A549 (cell line): ENCODE data around the gene SLC1A2. TPM values are rescaled to one million over a fixed set of nuclear protein-coding genes. Genes with fewer than 3 reads are reported as not detected.

ENCODE experiments used
- ATAC-seq, 2 experiments: fragments of 200-7000 bp in 1 of 2; fragments of >200 bp in 1 of 2; cut with Nextera tagmentation in 1 of 2; cut with Tn5 transposase in 1 of 2; 3 replicates each; pipeline versions ENCODE4 v1.8.0 to v1.9.1; 2018 to 2020; ENCODE audit warnings: mild to moderate bottlenecking in 1 of 2, moderate library complexity in 1 of 2
- CTCF ChIA-PET: fragments of 300-600 bp; sonication (Branson Sonifier 250); formaldehyde crosslinking; extraction: SDS; loops from one replicate; lab custom pipeline; 2021; ENCODE audit warnings: antibody characterized with exemption, inconsistent platforms; lab: Yijun Ruan, JAX
- POLR2A ChIA-PET: fragments of 350-600 bp; formaldehyde crosslinking; extraction: SDS; loops from one replicate; lab custom pipeline; 2021; ENCODE audit warnings: antibody characterized with exemption, inconsistent platforms; lab: Yijun Ruan, JAX
- DNase-seq, 2 experiments: peaks; one replicate each; pipeline versions ENCODE4 v3.0.0 to v3.0.0-alpha.2; 2011 to 2016; ENCODE audit warnings: low read depth in 1 of 2, low spot score in 1 of 2
- FAIRE-seq: peaks from 2 replicates; lab custom pipeline; 2011; peaks lifted over from hg19 to GRCh38; lab: Jason Lieb, UNC
- H3K27ac ChIP-seq, 2 experiments: fragments of >200 bp; sonication (Bioruptor Twin); formaldehyde crosslinking; 3 replicates each; pipeline ENCODE4 v1.5.1; 2016 to 2017
- H3K4me1 ChIP-seq: fragments of >200 bp; sonication (Bioruptor Twin); formaldehyde crosslinking; 3 replicates; pipeline ENCODE4 v1.6.1; 2016
- H3K4me2 ChIP-seq: fragments of >200 bp; sonication (Bioruptor Twin); formaldehyde crosslinking; 3 replicates; pipeline ENCODE4 v1.6.1; 2016
- H3K4me3 ChIP-seq: fragments of >200 bp; sonication (Bioruptor Twin); formaldehyde crosslinking; 3 replicates; pipeline ENCODE4 v1.5.1; 2016
- H3K9me3 ChIP-seq: fragments of >200 bp; sonication (Bioruptor Twin); formaldehyde crosslinking; 3 replicates; pipeline ENCODE4 v1.6.1; 2016
- BHLHE40 ChIP-seq: IDR thresholded peaks from 2 replicates; pipeline ENCODE4 v1.6.1; 2012; ENCODE audit warnings: low read depth, low read length, inconsistent platforms
- CBX2 ChIP-seq: fragments of 200-600 bp; sonication (generic); IDR thresholded peaks from 2 replicates; pipeline ENCODE4 v1.6.1; 2016; ENCODE audit warnings: low read depth, mild to moderate bottlenecking, borderline replicate concordance
- CEBPB ChIP-seq, 2 experiments: fragments of >200 bp in 1 of 2; sonication (Bioruptor Twin) in 1 of 2; formaldehyde crosslinking in 1 of 2; IDR thresholded peaks; 2 replicates each; pipeline ENCODE4 v1.6.1; 2012 to 2016
- CTCF ChIP-seq: fragments of >200 bp; sonication (Bioruptor Twin); formaldehyde crosslinking; IDR thresholded peaks from 3 replicates; pipeline ENCODE4 v1.5.1; 2016
- ELK1 ChIP-seq: fragments of 150-350 bp; IDR thresholded peaks from 2 replicates; pipeline ENCODE4 v1.6.1; 2014; ENCODE audit warnings: low read depth, mild to moderate bottlenecking, low read length
- FOSB ChIP-seq: fragments of 250-450 bp; sonication (Bioruptor Pico); IDR thresholded peaks from 2 replicates; pipeline ENCODE4 v1.5.0; 2020; ENCODE audit warnings: mild to moderate bottlenecking, moderate library complexity
- HDAC2 ChIP-seq: fragments of 200-600 bp; sonication (generic); IDR thresholded peaks from 2 replicates; pipeline ENCODE4 v1.6.1; 2016
- HOXA7 ChIP-seq: fragments of 250-450 bp; sonication (Bioruptor Pico); IDR thresholded peaks from 2 replicates; pipeline ENCODE4 v1.5.0; 2020; ENCODE audit warnings: mild to moderate bottlenecking, moderate library complexity
- HOXB13 ChIP-seq: fragments of 250-450 bp; sonication (Bioruptor Pico); IDR thresholded peaks from 2 replicates; pipeline ENCODE4 v1.5.0; 2020; ENCODE audit warnings: low read depth, mild to moderate bottlenecking, moderate library complexity
- KDM1A ChIP-seq: fragments of 200-600 bp; sonication (generic); IDR thresholded peaks from 2 replicates; pipeline ENCODE4 v1.6.1; 2016; ENCODE audit warnings: low read depth, mild to moderate bottlenecking
- MAX ChIP-seq: IDR thresholded peaks from 2 replicates; pipeline ENCODE4 v1.6.1; 2012
- MYC ChIP-seq: IDR thresholded peaks from 2 replicates; pipeline ENCODE4 v1.6.1; 2012; ENCODE audit warnings: mild to moderate bottlenecking, inconsistent platforms, low read length, improper control_type of control experiment, borderline replicate concordance
- NFE2L2 ChIP-seq: fragments of 150-350 bp; conservative IDR thresholded peaks from 2 replicates; pipeline ENCODE4 v1.6.1; 2014; ENCODE audit warnings: low read length
- PBX3 ChIP-seq: IDR thresholded peaks from 2 replicates; pipeline ENCODE4 v1.6.1; 2012
- RAD21 ChIP-seq, 2 experiments: fragments of >200 bp in 1 of 2; sonication (Bioruptor Twin) in 1 of 2; formaldehyde crosslinking in 1 of 2; IDR thresholded peaks in 1 of 2; conservative IDR thresholded peaks in 1 of 2; 2 replicates in 1 of 2; 3 replicates in 1 of 2; pipeline ENCODE4 v1.6.1; 2012 to 2018; ENCODE audit warnings: inconsistent platforms in 1 of 2
- RCOR1 ChIP-seq: fragments of 150-350 bp; IDR thresholded peaks from 2 replicates; pipeline ENCODE4 v1.6.1; 2014; ENCODE audit warnings: antibody characterized with exemption, low read length, low read depth
- TFCP2L1 ChIP-seq: fragments of 250-450 bp; sonication (Bioruptor Pico); IDR thresholded peaks from 2 replicates; pipeline ENCODE4 v1.5.0; 2021; ENCODE audit warnings: mild to moderate bottlenecking
- TP53 ChIP-seq: fragments of 250-450 bp; sonication (Bioruptor Pico); IDR thresholded peaks from 2 replicates; pipeline ENCODE4 v1.5.0; 2021; ENCODE audit warnings: mild to moderate bottlenecking, moderate library complexity
- ZNF302 ChIP-seq: fragments of 250-450 bp; sonication (Bioruptor Pico); IDR thresholded peaks from 2 replicates; pipeline ENCODE4 v1.9.0; 2021; ENCODE audit warnings: inconsistent platforms, mild to moderate bottlenecking, moderate library complexity
- ZSCAN20 ChIP-seq: fragments of 250-450 bp; sonication (Bioruptor Pico); IDR thresholded peaks from 2 replicates; pipeline ENCODE4 v1.8.0; 2022; ENCODE audit warnings: mild to moderate bottlenecking, moderate library complexity
- WGBS: methylation state at CpG from one replicate; pipeline ENCODE4 v1.1.6; 2017; ENCODE audit errors: missing lambda C conversion rate; 5-methylcytosine and 5-hydroxymethylcytosine counted together
- polyA plus RNA-seq, 4 experiments: library from polyadenylated mRNA; depleted of rRNA in 3 of 4; stranded (reverse); fragments of >200 nt; fragmentation: RNase III in 1 of 4; extraction: RNeasy Plus Mini Kit Qiagen cat#74134 plus additional on column Dnase treatment in 1 of 4; gene quantifications; 2 replicates in 3 of 4; 3 replicates in 1 of 4; pipeline ENCODE4 v1.2.3, GENCODE V29; 2011 to 2017
- TF ChIP-seq, protein P1 (sequence below): fragments of >200 bp; sonication (Bioruptor Twin); formaldehyde crosslinking; IDR thresholded peaks from 2 replicates; pipeline ENCODE4 v1.6.1; 2016

SLC1A2 gene
- polyA plus RNA-seq, 2 of the 4 experiments (the other 2 are of a cell fraction) = 0.01 to 0.14 TPM

- ChIA-PET CTCF (interaction anchor here (0.9 kb wide), 2 partner anchors 148 to 317 kb away, joined by 3 read pairs; no protein-coding TSS in a partner anchor), POLR2A (no interaction called here)
- Histone ChIP-seq H3K4me1 (no peaks in the 10 kb centered on the region), H3K4me3 (no peak overlapping the region), H3K4me2 (no peak overlapping the region), H3K9me3 (no peaks in the 10 kb centered on the region), H3K27ac (no peak overlapping the region)
- FAIRE-seq (no peak), ATAC-seq (no peak), DNase-seq (no peak)
- 73% methylated on average over 2 of the region's 2 CpGs for WGBS
- TF ChIP-seq HOXA7 (CRISPR knock-in tag) (no peak), RAD21 (conservative IDR thresholded peaks at IDR 0.05 in 1 of 2, IDR thresholded peaks at IDR 0.05 in 1 of 2) (no peak), ELK1 (no peak), ZSCAN20 (CRISPR knock-in tag) (no peak), FOSB (no peak)
Measured at GRCh38 chr11:35243774-35244173, 175.6 kb downstream of the SLC1A2 start.

DNA sequence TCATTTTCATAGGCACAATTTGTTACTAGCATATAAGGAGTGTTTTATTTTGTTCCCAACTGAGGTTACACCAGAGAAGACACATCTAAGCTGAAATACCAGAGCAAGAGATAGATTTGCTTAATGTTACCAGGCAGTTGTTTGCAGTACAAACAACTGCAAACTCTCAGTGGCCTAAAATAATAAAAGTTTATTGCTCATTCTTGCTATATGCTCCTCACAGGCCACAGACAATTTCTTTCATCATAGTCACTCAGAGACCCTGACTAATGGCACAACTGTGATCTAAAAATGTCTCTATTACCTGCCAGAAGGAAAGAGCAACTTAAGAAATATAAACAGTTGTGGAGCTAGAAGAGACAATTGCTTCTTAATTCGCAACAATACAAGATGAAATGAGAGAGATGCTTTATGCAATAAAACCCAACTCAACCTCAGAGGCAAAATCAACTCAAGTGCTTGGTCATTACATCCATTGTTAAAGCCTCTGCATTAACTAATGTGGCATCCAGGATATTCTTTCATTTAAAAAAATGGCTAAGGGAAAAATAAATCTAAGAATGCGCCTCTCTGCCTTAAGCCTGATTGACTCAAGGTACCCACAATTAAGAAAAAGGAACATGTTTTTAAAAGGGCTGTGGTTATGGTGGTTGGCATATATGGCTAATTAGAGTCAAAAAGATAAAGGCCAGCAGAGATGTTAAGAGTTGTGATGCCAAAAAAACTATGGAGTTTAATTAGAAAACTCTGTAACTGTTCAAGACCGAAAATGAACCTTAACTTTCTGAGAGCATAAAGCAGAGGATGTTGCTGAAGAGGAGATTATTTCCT is 176.7 kb downstream of the SLC1A2 start:
- TF ChIP-seq HDAC2 = no peak
- no peak for TF ChIP-seq KDM1A
- no peak for TF ChIP-seq PBX3
- TF ChIP-seq TFCP2L1 (CRISPR knock-in tag) = no peak
- TF ChIP-seq NFE2L2 = no peak
- TF ChIP-seq RAD21 (conservative IDR thresholded peaks at IDR 0.05 in 1 of 2, IDR thresholded peaks at IDR 0.05 in 1 of 2) = no peak
- TF ChIP-seq HOXB13 = no peak
- TF ChIP-seq CBX2 = no peak
- TF ChIP-seq MYC = no peak
- no peak for TF ChIP-seq ZNF302 (CRISPR knock-in tag)
- TF ChIP-seq CEBPB (IDR thresholded peaks at IDR 0.05) = no peak
- TF ChIP-seq BHLHE40 = no peak
- no peak for TF ChIP-seq RCOR1
- TF ChIP-seq CTCF = no peak
- no peak for TF ChIP-seq MAX
- TF ChIP-seq TP53 = no peak
- TF ChIP-seq, protein P1, sequence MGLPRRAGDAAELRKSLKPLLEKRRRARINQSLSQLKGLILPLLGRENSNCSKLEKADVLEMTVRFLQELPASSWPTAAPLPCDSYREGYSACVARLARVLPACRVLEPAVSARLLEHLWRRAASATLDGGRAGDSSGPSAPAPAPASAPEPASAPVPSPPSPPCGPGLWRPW = no peak
- TF ChIP-seq, all 56 proteins: peak for 0
- no peak for ATAC-seq
- FAIRE-seq = no peak
- ChIA-PET POLR2A (no interaction called here), CTCF (interaction anchor here (0.7 kb wide), 1 partner anchor 62 kb away, joined by 3 read pairs; no protein-coding TSS in a partner anchor)
- H3K4me2 ChIP-seq = no peak overlapping the region
- H3K9me3 ChIP-seq = no peaks in the 10 kb centered on the region
- H3K4me3 ChIP-seq = no peak overlapping the region
- H3K27ac ChIP-seq = no peak overlapping the region
- WGBS = 85% methylated on average over 3 of the region's 3 CpGs
- DNase-seq = no peak
- H3K4me1 ChIP-seq = no peaks in the 10 kb centered on the region
